ENCODE measurements around the gene TOMM34. TPM values are rescaled to one million over a fixed set of nuclear protein-coding genes. Genes with fewer than 3 reads are reported as not detected.

TOMM34 gene
- total RNA-seq, 1 experiment from 2014 or later, result 61.1 TPM

DNA sequence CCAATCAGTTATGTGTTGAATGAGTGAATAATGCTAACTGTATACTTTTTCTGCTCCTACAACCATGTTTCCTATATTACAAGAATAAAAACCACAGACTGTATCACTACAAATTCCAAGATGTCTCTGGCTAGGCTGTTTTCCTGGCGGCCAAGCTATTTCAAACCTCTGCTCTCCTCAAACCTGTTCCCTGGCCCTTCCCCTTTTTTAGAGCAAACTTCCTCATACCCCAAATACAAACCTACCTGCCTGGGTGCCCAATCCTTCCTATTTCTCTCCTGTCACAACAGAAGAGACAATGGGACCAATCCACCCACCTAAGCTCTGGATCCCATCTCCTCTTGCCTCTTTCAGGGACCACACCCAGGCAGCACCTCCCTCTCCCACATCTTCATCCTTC is 7.5 kb downstream of the TOMM34 start:
- no peak overlapping the region for H3K4me3 Mint-ChIP-seq (ENCODE audit: low read depth, unreplicated experiment)
- BruUV-seq (replicated peaks), result no TSS peak
- CTCF ChIA-PET, result interaction anchor here (0.7 kb wide), 1 partner anchor 7 kb away, joined by 3 read pairs; the partner anchor contains the start of gene TOMM34
- H3K9me3 Mint-ChIP-seq (ENCODE audit: low read depth, unreplicated experiment), result no peaks in the 10 kb centered on the region
- H3K4me1 Mint-ChIP-seq (ENCODE audit: low read depth, unreplicated experiment), result peaks cover 20% of the 10 kb centered on the region
- H3K27me3 Mint-ChIP-seq (ENCODE audit: unreplicated experiment), result no peaks in the 10 kb centered on the region
- peaks cover 66% of the 10 kb centered on the region for H3K36me3 Mint-ChIP-seq (ENCODE audit: insufficient read depth, unreplicated experiment)
- no peak overlapping the region for H3K27ac Mint-ChIP-seq (ENCODE audit: unreplicated experiment)
- no peak for DNase-seq
- intact Hi-C loops (cut with micrococcal nuclease; ENCODE audit: unreplicated experiment), result no loop called here
- TF ChIP-seq, protein P1, sequence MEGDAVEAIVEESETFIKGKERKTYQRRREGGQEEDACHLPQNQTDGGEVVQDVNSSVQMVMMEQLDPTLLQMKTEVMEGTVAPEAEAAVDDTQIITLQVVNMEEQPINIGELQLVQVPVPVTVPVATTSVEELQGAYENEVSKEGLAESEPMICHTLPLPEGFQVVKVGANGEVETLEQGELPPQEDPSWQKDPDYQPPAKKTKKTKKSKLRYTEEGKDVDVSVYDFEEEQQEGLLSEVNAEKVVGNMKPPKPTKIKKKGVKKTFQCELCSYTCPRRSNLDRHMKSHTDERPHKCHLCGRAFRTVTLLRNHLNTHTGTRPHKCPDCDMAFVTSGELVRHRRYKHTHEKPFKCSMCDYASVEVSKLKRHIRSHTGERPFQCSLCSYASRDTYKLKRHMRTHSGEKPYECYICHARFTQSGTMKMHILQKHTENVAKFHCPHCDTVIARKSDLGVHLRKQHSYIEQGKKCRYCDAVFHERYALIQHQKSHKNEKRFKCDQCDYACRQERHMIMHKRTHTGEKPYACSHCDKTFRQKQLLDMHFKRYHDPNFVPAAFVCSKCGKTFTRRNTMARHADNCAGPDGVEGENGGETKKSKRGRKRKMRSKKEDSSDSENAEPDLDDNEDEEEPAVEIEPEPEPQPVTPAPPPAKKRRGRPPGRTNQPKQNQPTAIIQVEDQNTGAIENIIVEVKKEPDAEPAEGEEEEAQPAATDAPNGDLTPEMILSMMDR (IDR thresholded peaks at IDR 0.05; ENCODE audit: unreplicated experiment), result no peak

DNA sequence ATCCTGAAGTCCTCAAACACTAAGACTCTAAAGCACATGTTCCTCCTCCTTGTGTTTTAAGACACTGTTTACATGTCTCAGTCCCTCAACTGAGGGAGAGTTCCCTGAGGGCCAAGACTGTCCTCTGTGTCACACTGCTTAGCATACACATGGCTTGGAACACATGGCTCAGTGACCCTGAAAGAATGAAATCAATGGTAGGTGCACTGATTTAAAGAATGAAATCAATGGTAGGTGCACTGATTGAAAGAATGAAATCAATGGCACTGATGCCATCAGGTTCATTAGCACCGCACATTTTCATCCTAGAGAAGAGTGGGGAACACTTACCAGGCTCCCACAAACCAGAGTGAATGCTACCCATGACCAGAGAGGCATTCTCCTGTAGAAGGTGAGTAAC is 9.8 kb downstream of the TOMM34 start:
- TF ChIP-seq, protein P1 (IDR thresholded peaks at IDR 0.05; ENCODE audit: unreplicated experiment), result no peak
- H3K36me3 Mint-ChIP-seq (ENCODE audit: insufficient read depth, unreplicated experiment), result peaks cover 63% of the 10 kb centered on the region

DNA sequence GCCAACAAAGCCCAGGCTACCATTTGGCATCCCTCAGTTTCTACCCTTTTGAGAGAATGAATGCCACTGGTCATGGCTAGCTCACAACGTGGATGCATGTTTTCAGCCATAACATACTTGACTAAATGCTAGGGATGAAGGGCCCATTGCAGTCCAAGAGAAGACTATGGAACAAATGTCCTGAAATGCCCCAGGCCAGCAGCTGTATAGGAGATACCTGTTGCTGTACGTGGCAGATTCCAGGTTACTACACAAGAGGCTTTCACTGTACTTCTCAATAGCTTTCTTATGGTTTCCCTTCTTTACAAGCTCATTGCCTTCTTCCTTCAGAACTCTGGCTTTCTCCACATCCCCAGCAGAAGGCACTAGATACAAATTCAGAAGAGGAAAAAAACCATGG is 11.7 kb downstream of the TOMM34 start:
- no peak for DNase-seq
- no peak overlapping the region for H3K27ac Mint-ChIP-seq (ENCODE audit: unreplicated experiment)
- intact Hi-C loops (cut with micrococcal nuclease; ENCODE audit: unreplicated experiment), result no loop called here
- CTCF ChIA-PET, result no interaction called here
- H3K4me3 Mint-ChIP-seq (ENCODE audit: low read depth, unreplicated experiment), result no peak overlapping the region
- peaks cover 12% of the 10 kb centered on the region for H3K4me1 Mint-ChIP-seq (ENCODE audit: low read depth, unreplicated experiment)
- no peaks in the 10 kb centered on the region for H3K9me3 Mint-ChIP-seq (ENCODE audit: low read depth, unreplicated experiment)
- no peaks in the 10 kb centered on the region for H3K27me3 Mint-ChIP-seq (ENCODE audit: unreplicated experiment)
- no TSS peak for BruUV-seq (replicated peaks)
- TF ChIP-seq, protein P1 (IDR thresholded peaks at IDR 0.05; ENCODE audit: unreplicated experiment), result no peak
- peaks cover 61% of the 10 kb centered on the region for H3K36me3 Mint-ChIP-seq (ENCODE audit: insufficient read depth, unreplicated experiment)

More for the DNA sequence above, 9.8 kb downstream of the TOMM34 start:
- H3K9me3 Mint-ChIP-seq (ENCODE audit: low read depth, unreplicated experiment), result no peaks in the 10 kb centered on the region
- intact Hi-C loops (cut with micrococcal nuclease; ENCODE audit: unreplicated experiment), result no loop called here
- H3K27me3 Mint-ChIP-seq (ENCODE audit: unreplicated experiment), result no peaks in the 10 kb centered on the region
- no peak overlapping the region for H3K4me3 Mint-ChIP-seq (ENCODE audit: low read depth, unreplicated experiment)
- no peak for DNase-seq
- no TSS peak for BruUV-seq (replicated peaks)
- peaks cover 20% of the 10 kb centered on the region for H3K4me1 Mint-ChIP-seq (ENCODE audit: low read depth, unreplicated experiment)
- H3K27ac Mint-ChIP-seq (ENCODE audit: unreplicated experiment), result peak overlapping the region; percentile 13
- CTCF ChIA-PET, result no interaction called here

DNA sequence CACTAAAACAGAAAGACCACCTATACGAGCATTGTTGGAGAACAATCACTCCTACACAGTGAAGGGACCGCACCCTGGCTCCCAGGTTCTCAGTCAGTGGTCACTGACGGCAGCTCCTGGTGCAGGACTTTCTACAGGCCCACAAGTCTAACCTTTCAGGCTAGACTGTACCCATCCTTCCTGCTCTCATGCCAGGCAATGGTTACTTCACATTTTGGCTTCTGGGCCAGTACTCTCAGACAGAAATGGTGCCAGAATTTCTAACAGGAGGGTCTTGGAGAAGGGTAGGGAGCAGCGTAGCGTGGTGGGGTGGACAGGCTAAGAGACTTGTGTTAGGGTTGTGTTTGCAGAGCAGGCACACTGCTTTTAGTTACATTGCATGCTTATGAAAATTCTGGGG is 12.1 kb downstream of the TOMM34 start:
- no peak for DNase-seq
- CTCF ChIA-PET, result no interaction called here
- H3K27me3 Mint-ChIP-seq (ENCODE audit: unreplicated experiment), result no peaks in the 10 kb centered on the region
- no TSS peak for BruUV-seq (replicated peaks)
- H3K4me3 Mint-ChIP-seq (ENCODE audit: low read depth, unreplicated experiment), result no peak overlapping the region
- peaks cover 60% of the 10 kb centered on the region for H3K36me3 Mint-ChIP-seq (ENCODE audit: insufficient read depth, unreplicated experiment)
- intact Hi-C loops (cut with micrococcal nuclease; ENCODE audit: unreplicated experiment), result no loop called here
- no peaks in the 10 kb centered on the region for H3K9me3 Mint-ChIP-seq (ENCODE audit: low read depth, unreplicated experiment)
- H3K4me1 Mint-ChIP-seq (ENCODE audit: low read depth, unreplicated experiment), result peaks cover 8% of the 10 kb centered on the region
- H3K27ac Mint-ChIP-seq (ENCODE audit: unreplicated experiment), result no peak overlapping the region
- TF ChIP-seq, protein P1 (IDR thresholded peaks at IDR 0.05; ENCODE audit: unreplicated experiment), result no peak
